ENCODE data around the gene MDM2.

DNA sequence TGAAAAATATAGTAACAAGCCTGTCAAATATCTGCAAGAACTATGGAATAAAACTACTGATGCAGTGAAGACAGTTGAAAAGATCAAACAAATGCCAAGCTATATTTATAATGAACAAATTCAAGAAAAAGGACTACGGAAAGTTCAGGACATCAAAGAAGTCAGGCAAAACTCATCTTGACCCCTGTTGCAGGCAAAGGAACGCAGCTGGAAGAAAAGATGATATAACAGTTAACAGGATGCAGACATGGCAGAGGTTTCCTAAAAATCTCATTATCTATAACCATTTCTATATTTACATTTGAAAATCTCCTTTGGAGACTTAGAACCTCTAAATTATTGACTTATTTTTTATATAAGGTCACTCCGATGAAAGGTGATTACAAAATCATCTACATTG lies 34.1 kb downstream of the MDM2 start:
- TF ChIP-seq, protein P1, sequence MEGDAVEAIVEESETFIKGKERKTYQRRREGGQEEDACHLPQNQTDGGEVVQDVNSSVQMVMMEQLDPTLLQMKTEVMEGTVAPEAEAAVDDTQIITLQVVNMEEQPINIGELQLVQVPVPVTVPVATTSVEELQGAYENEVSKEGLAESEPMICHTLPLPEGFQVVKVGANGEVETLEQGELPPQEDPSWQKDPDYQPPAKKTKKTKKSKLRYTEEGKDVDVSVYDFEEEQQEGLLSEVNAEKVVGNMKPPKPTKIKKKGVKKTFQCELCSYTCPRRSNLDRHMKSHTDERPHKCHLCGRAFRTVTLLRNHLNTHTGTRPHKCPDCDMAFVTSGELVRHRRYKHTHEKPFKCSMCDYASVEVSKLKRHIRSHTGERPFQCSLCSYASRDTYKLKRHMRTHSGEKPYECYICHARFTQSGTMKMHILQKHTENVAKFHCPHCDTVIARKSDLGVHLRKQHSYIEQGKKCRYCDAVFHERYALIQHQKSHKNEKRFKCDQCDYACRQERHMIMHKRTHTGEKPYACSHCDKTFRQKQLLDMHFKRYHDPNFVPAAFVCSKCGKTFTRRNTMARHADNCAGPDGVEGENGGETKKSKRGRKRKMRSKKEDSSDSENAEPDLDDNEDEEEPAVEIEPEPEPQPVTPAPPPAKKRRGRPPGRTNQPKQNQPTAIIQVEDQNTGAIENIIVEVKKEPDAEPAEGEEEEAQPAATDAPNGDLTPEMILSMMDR (IDR thresholded peaks at IDR 0.05) = no peak
- TF ChIP-seq POLR2A (IDR thresholded peaks at IDR 0.05) = no peak

Measured in heart left ventricle (tissue), 13 donors.